ENCODE measurements around the gene RAD51B. TPM values are rescaled to one million over a fixed set of nuclear protein-coding genes. Genes with fewer than 3 reads are reported as not detected.

The RAD51B gene
- polyA plus RNA-seq, 1 donor (not counting 4 experiments of a cell fraction or from before 2014, with no cell fraction given): 13.3 TPM

GRCh38 chr14:68650404-68650994, 830.9 kb downstream of the RAD51B start:
- no peaks in the 10 kb centered on the region for H3K4me1 ChIP-seq (ENCODE audit: control insufficient read depth, extremely low read depth, insufficient read depth, low read length)
- H3K27ac ChIP-seq (ENCODE audit: control insufficient read depth, insufficient read depth, low read length): no peak overlapping the region

GRCh38 chr14:68651075-68651474, 831.5 kb downstream of the RAD51B start:
- Histone ChIP-seq H2AFZ (ENCODE audit: control insufficient read depth, low read length) (no peak overlapping the region), H4K20me1 (ENCODE audit: control insufficient read depth, extremely low read depth, insufficient read depth, low read length) (no peaks in the 10 kb centered on the region), H3K4me3 (ENCODE audit: control insufficient read depth in 2 of 3, extremely low read depth in 1 of 3, insufficient read depth in 2 of 3, low read depth in 1 of 3, low read length in 3 of 3) (no peak overlapping the region), H3K9me3 (ENCODE audit: control insufficient read depth, low read depth, low read length) (no peaks in the 10 kb centered on the region), H3K27me3 (ENCODE audit: control insufficient read depth, extremely low read depth, insufficient read depth, low read length) (no peaks in the 10 kb centered on the region), H3K79me2 (ENCODE audit: control insufficient read depth, insufficient read depth, low read length) (no peaks in the 10 kb centered on the region), H3K9me1 (ENCODE audit: control insufficient read depth, extremely low read depth, insufficient read depth, low read length) (no peaks in the 10 kb centered on the region), H3K4me1 (ENCODE audit: control insufficient read depth, extremely low read depth, insufficient read depth, low read length) (no peaks in the 10 kb centered on the region), H3K27ac (ENCODE audit: control insufficient read depth, insufficient read depth, low read length) (no peak overlapping the region), H3K4me2 (ENCODE audit: control insufficient read depth, extremely low read depth, insufficient read depth, low read depth, low read length) (no peak overlapping the region), H3K36me3 (ENCODE audit: control insufficient read depth in 2 of 2, extremely low read depth in 1 of 2, insufficient read depth in 2 of 2, low read length in 2 of 2) (no peaks in the 10 kb centered on the region), H3K9ac (ENCODE audit: control insufficient read depth, extremely low read depth, insufficient read depth, low read length) (no peak overlapping the region)
- dilution Hi-C loops (cut with MboI; ENCODE audit: extremely low pct_ligation_motif_present, low sequenced_read_pairs): no loop called here
- DNase-seq (ENCODE audit: low read depth, low spot score) (no peak), FAIRE-seq (no peak)
- TF ChIP-seq, protein P1, sequence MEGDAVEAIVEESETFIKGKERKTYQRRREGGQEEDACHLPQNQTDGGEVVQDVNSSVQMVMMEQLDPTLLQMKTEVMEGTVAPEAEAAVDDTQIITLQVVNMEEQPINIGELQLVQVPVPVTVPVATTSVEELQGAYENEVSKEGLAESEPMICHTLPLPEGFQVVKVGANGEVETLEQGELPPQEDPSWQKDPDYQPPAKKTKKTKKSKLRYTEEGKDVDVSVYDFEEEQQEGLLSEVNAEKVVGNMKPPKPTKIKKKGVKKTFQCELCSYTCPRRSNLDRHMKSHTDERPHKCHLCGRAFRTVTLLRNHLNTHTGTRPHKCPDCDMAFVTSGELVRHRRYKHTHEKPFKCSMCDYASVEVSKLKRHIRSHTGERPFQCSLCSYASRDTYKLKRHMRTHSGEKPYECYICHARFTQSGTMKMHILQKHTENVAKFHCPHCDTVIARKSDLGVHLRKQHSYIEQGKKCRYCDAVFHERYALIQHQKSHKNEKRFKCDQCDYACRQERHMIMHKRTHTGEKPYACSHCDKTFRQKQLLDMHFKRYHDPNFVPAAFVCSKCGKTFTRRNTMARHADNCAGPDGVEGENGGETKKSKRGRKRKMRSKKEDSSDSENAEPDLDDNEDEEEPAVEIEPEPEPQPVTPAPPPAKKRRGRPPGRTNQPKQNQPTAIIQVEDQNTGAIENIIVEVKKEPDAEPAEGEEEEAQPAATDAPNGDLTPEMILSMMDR (optimal IDR thresholded peaks at IDR 0.05 in 1 of 3, IDR thresholded peaks at IDR 0.05 in 1 of 3, conservative IDR thresholded peaks at IDR 0.05 in 1 of 3; ENCODE audit: extremely low read depth in 1 of 3, insufficient read depth in 2 of 3, low read length in 3 of 3): no peak
- TF ChIP-seq EZH2 (IDR thresholded peaks at IDR 0.05; ENCODE audit: low read length): no peak

More at GRCh38 chr14:68650404-68650994, 830.9 kb downstream of the RAD51B start:
- Histone ChIP-seq H2AFZ (ENCODE audit: control insufficient read depth, low read length) (no peak overlapping the region), H3K9me1 (ENCODE audit: control insufficient read depth, extremely low read depth, insufficient read depth, low read length) (no peaks in the 10 kb centered on the region), H4K20me1 (ENCODE audit: control insufficient read depth, extremely low read depth, insufficient read depth, low read length) (no peaks in the 10 kb centered on the region), H3K27me3 (ENCODE audit: control insufficient read depth, extremely low read depth, insufficient read depth, low read length) (no peaks in the 10 kb centered on the region), H3K36me3 (ENCODE audit: control insufficient read depth in 2 of 2, extremely low read depth in 1 of 2, insufficient read depth in 2 of 2, low read length in 2 of 2) (no peaks in the 10 kb centered on the region), H3K9ac (ENCODE audit: control insufficient read depth, extremely low read depth, insufficient read depth, low read length) (no peak overlapping the region), H3K9me3 (ENCODE audit: control insufficient read depth, low read depth, low read length) (no peaks in the 10 kb centered on the region), H3K4me2 (ENCODE audit: control insufficient read depth, extremely low read depth, insufficient read depth, low read depth, low read length) (no peak overlapping the region), H3K4me3 (ENCODE audit: control insufficient read depth in 2 of 3, extremely low read depth in 1 of 3, insufficient read depth in 2 of 3, low read depth in 1 of 3, low read length in 3 of 3) (no peak overlapping the region), H3K79me2 (ENCODE audit: control insufficient read depth, insufficient read depth, low read length) (no peaks in the 10 kb centered on the region)
- dilution Hi-C loops (cut with MboI; ENCODE audit: extremely low pct_ligation_motif_present, low sequenced_read_pairs): no loop called here
- DNase-seq (ENCODE audit: low read depth, low spot score): no peak
- TF ChIP-seq, protein P1 (optimal IDR thresholded peaks at IDR 0.05 in 1 of 3, IDR thresholded peaks at IDR 0.05 in 1 of 3, conservative IDR thresholded peaks at IDR 0.05 in 1 of 3; ENCODE audit: extremely low read depth in 1 of 3, insufficient read depth in 2 of 3, low read length in 3 of 3): no peak
- no peak for TF ChIP-seq EZH2 (IDR thresholded peaks at IDR 0.05; ENCODE audit: low read length)
- no peak for FAIRE-seq

Data from keratinocyte (primary cell).